GM12864 (cell line): Measurements from ENCODE around the gene BARHL2.

Experiments
- DNase-seq: peaks from one replicate; pipeline ENCODE4 v3.0.0-alpha.2; 2011; ENCODE audit warnings: low read depth
- H3K4me3 ChIP-seq: 2 replicates; pipeline ENCODE4 v1.5.1; 2011; ENCODE audit warnings: mild to moderate bottlenecking, low read depth, low read length, control low read depth
- TF ChIP-seq, protein P1 (sequence below): IDR thresholded peaks from 2 replicates; pipeline ENCODE4 v1.5.1; 2011; ENCODE audit warnings: low read depth, mild to moderate bottlenecking, moderate library complexity, low read length, control low read depth, inconsistent platforms; ENCODE audit errors: missing control alignments

Gene BARHL2

DNA sequence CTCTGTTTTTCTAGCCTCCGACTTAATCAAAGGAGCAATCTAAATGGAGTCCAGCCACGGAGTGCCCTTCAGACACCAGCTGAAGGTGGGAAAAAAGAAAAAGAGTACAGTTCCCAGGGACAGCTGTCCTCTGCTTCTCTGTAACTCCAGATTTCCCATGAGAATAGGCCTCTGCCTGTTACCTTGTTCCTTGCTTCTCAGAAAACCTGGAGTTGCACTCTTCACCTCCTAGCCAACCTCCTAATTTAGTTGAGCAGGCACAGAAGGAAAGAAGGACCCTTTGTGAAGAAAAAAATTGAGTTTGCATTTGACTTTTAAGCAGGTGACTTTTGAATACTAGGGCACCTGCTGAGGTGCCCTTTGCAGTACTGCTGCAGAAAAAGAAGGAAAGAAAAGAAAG, 8.3 kb downstream of the BARHL2 start:
- TF ChIP-seq, protein P1, sequence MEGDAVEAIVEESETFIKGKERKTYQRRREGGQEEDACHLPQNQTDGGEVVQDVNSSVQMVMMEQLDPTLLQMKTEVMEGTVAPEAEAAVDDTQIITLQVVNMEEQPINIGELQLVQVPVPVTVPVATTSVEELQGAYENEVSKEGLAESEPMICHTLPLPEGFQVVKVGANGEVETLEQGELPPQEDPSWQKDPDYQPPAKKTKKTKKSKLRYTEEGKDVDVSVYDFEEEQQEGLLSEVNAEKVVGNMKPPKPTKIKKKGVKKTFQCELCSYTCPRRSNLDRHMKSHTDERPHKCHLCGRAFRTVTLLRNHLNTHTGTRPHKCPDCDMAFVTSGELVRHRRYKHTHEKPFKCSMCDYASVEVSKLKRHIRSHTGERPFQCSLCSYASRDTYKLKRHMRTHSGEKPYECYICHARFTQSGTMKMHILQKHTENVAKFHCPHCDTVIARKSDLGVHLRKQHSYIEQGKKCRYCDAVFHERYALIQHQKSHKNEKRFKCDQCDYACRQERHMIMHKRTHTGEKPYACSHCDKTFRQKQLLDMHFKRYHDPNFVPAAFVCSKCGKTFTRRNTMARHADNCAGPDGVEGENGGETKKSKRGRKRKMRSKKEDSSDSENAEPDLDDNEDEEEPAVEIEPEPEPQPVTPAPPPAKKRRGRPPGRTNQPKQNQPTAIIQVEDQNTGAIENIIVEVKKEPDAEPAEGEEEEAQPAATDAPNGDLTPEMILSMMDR, result no peak
- DNase-seq, result no peak
- no peak overlapping the region for H3K4me3 ChIP-seq

DNA sequence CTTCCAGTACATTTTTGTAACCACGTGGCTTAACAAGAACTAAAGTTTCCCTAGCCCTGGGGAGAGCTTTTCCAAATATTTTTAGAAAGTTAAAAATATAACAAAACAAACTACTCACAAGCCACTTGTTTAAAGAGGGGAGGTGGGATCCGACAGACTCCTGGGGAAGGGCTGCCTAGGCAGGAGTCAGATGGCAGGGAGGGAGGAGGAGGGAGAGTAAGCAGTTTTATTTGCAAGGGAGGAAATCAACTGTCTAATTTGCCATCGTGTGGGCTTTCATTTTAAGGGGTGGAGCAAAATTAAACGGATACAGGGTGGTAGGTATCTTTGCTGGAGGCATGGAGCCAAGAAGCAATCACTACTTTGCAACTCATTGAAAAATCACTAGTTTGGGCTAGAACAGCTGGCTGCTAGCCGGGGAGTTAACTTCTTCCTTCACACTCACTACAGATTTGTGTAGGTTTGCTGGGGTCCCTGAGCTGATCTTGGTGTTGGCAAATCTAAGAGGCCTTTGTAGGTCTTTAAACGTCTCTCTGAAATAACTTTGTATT, 8.8 kb downstream of the BARHL2 start:
- H3K4me3 ChIP-seq, result no peak overlapping the region
- DNase-seq, result no peak
- TF ChIP-seq, protein P1, result no peak

DNA sequence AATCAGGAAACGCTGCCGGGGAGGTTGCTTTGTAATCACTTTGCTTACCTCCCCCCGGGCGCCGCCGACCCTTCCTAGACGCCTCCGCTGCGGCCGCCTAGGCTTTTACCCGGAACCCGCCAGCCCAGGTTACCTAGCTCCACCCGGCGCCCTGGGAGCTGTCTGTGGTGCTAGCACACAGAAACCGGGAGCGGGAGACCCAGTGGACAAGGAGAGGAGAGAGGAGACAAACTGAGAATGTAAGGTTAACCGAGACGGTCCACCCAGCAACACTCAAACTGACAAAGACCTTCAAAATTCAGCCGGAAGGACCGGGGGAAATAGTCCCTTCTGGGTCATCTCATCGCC, 9.8 kb downstream of the BARHL2 start:
- no peak for DNase-seq
- TF ChIP-seq, protein P1, result no peak
- H3K4me3 ChIP-seq, result no peak overlapping the region

DNA sequence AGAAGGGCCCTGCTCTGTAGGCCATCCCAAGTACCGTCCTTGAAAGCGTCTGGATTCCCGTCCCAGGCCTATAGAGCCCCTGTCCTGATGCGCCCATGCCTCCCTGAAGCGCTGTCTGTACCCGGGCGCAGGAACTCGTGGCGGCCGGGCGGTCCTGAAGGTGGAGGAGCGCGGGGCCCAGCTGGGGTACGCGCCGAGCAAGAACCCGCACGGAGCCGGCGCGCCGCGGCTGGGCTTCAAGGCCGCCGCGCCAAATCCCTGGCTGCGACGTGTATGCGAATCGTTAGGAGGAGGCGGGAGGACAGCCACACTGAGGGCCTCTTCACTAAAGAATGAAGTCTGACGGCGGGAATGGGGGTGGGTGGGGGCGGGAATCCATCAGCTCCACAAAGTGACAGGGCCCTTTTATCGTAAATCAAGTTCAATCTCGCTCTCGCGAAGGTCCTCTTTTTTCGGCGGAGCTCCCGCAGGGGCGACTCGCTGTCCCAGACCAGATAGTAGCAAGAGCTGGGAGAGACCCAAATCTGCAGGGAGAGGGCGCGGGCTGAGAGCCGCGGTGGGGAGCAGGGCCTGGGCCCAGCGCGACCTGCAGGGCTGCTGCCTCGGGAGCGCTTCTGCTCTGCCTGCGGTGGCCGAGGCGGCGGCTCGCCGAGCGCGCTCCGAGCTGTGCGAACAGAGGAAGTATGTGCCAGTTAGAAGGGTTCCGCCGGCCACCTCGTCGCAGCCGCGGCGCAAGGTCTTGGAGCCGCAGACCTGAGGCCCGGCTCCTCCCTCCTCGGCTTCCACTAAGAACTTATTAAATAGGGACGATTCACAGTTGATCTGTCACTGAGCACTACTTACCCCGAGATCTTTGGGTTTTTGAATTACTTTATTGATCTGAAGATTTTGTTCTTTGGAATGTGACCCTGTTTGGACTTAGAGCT, 10.4 kb downstream of the BARHL2 start:
- no peak for DNase-seq
- no peak overlapping the region for H3K4me3 ChIP-seq
- TF ChIP-seq, protein P1, result no peak

DNA sequence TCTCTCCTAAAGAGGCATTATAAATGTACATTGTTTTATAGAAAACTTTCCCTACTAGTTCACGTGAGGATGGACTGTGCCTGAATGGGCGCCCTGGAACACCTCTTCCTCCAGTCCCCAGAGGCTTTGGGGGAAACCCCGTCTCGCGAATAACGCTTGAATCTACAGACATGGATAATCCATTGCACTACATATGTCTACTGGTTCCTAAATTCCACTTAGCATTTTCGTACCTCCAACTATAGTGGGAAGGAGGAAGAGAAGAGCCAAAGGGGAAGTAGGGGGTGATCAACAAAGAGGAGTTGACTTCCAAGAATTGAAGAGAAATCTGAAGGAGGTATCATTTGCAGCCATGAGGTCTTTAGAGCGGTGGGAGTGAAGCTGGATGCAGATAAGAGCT, 11.1 kb downstream of the BARHL2 start:
- H3K4me3 ChIP-seq, result no peak overlapping the region
- TF ChIP-seq, protein P1, result no peak
- DNase-seq, result no peak

DNA sequence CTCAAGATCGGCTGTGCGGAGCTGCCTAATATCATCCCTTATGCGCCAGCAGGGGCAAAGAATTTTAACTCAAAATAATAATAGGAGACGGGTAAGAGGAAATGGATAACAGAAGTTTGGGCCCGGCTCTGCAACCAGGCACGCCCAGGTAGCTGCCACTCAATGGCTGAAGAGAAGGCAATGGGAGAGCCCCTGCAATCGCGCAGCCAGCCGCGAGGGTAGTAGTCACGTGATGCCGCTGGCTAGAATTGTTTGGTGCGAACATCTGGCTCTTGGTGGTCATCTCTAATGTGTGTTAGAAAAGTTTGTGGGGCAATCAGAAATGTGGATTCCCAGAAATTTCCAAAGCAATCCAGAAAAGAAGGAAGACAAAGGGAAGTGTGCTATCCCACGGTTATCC, 12.3 kb downstream of the BARHL2 start:
- H3K4me3 ChIP-seq, result no peak overlapping the region
- DNase-seq, result no peak
- TF ChIP-seq, protein P1, result no peak
